Thymus (tissue), 11 donors: Measurements from ENCODE around the gene AQP6. TPM values are rescaled to one million over a fixed set of nuclear protein-coding genes. Genes with fewer than 3 reads are reported as not detected.
"Not testable (repeated sequence)": the region's sequence is repeated elsewhere in the genome, so short reads cannot be mapped to it uniquely, and the experiment has no call there.

Experiments
- DNase-seq, 9 donors: peaks; one replicate each; pipeline ENCODE4 v3.0.0-alpha.2; 2013; ENCODE audit warnings: low spot score in 9 of 9, low read depth in 6 of 9, missing footprints in 1 of 9
- H3K27ac ChIP-seq, 2 donors: one replicate each; pipeline ENCODE4 v1.5.1; 2013; ENCODE audit warnings: control low read depth in 1 of 2, low read depth in 1 of 2, low read length in 1 of 2, mild to moderate bottlenecking in 1 of 2, moderate library complexity in 1 of 2
- H3K27me3 ChIP-seq, 2 donors: one replicate each; pipeline ENCODE4 v1.5.1; 2013; ENCODE audit warnings: low read length in 1 of 2; ENCODE audit not compliant: control insufficient read depth in 2 of 2, insufficient read depth in 1 of 2
- H3K36me3 ChIP-seq, 2 donors: one replicate each; pipeline ENCODE4 v1.5.1; 2013; ENCODE audit warnings: low read length in 1 of 2, mild to moderate bottlenecking in 1 of 2, moderate library complexity in 1 of 2; ENCODE audit not compliant: control insufficient read depth in 2 of 2, insufficient read depth in 2 of 2
- H3K4me1 ChIP-seq, 2 donors: one replicate each; pipeline ENCODE4 v1.5.1; 2013; ENCODE audit warnings: low read length in 2 of 2; ENCODE audit not compliant: control insufficient read depth in 2 of 2, insufficient read depth in 2 of 2
- H3K4me3 ChIP-seq, 2 donors: one replicate each; pipeline ENCODE4 v1.5.1; 2013; ENCODE audit warnings: low read length in 2 of 2, control low read depth in 1 of 2, mild to moderate bottlenecking in 1 of 2
- H3K9me3 ChIP-seq, 2 donors: one replicate each; pipeline ENCODE4 v1.5.1; 2013; ENCODE audit warnings: low read length in 1 of 2, mild to moderate bottlenecking in 1 of 2; ENCODE audit not compliant: control insufficient read depth in 2 of 2, insufficient read depth in 1 of 2
- WGBS: extraction: QIAGEN DNeasy Blood & Tissue Kit; methylation state at CpG from one replicate; pipeline ENCODE4 v1.1.7; 2013; 5-methylcytosine and 5-hydroxymethylcytosine counted together
- polyA plus RNA-seq: library from polyadenylated mRNA; stranded (reverse); fragments of 200-250 nt; gene quantifications from one replicate; pipeline ENCODE4 v1.2.3, GENCODE V29; 2013
- total RNA-seq: library from RNA; stranded (reverse); fragments of 120-200 nt; gene quantifications from one replicate; pipeline ENCODE4 v1.2.4, GENCODE V29; 2013
- donor health status: healthy.

AQP6 gene
- total and polyA plus RNA-seq, 2 donors = under 0.01 TPM; not detected in 1

DNA sequence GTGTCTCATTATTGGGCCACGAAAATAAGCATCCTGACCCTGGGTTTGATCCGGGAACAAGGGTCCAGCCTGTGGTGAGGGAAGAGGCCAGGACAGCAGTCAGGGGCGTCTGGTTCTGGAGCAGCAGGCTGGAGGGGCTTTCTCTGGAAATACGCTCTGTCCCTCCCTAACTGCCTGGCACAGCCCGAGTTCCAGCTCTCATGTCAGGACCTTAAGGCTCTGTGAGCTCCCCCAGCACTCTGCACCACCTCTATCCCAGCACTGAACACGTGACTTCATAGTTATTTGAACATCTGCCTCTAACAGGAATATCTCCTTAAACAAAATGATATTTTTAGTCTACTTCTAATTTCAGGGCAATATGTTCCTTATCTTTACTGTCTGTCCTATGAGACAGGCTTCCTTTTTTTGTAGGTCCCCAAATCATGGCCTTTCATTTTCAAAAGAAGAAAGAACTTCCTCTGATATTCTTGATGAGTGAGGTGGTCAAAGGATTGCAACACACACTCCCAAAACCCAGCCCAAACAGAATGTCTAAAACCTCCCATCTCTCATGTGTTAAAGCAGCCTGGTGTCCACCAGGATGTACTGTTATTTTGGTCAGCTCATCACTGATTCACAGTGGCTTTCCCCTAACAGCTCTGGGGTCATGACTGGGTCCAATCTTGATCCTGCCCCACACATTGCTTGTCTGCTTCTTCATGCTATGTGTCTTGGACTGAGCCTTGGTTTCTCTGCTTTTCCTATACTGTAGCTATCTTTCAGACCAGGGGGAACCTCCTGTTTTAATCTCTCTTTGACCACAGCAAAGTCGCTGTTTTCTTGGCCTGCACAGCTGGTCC is 9.7 kb downstream of the AQP6 start:
- Histone ChIP-seq H3K36me3 (peaks cover 14 to 23% of the 10 kb centered on the region in 2 donors), H3K27me3 (no peaks in the 10 kb centered on the region), H3K9me3 (no peaks in the 10 kb centered on the region), H3K27ac (no peak overlapping the region), H3K4me3 (no peak overlapping the region), H3K4me1 (no peaks in the 10 kb centered on the region)
- WGBS = 91% methylated on average over 7 of the region's 7 CpGs
- no peak for DNase-seq

DNA sequence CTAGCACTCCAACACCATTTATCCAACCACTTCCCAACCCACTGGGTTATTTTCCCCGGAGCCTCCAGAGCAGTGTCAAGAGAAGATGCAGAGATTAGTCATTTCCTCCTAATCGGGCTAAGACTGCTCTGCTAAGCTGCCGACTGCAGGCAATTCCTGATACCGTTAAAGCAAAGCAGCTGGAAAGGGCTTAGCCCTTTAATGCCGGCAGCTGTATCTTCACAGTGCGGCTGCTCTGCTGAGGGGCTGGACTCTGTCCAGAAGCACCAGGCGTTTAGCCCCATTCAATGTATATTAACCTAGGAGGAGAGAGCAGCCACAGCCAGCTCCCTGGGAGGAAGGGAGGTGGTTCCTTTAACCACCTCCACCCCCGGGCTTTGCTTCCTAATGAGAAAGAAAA is 11.1 kb downstream of the AQP6 start:
- H3K27ac ChIP-seq = no peak overlapping the region
- no peaks in the 10 kb centered on the region for H3K27me3 ChIP-seq
- no peaks in the 10 kb centered on the region for H3K9me3 ChIP-seq
- H3K36me3 ChIP-seq = peaks cover 27 to 37% of the 10 kb centered on the region in 2 donors
- no peak overlapping the region for H3K4me3 ChIP-seq
- DNase-seq = no peak
- H3K4me1 ChIP-seq = no peaks in the 10 kb centered on the region
- 41% methylated on average over 8 of the region's 8 CpGs for WGBS

DNA sequence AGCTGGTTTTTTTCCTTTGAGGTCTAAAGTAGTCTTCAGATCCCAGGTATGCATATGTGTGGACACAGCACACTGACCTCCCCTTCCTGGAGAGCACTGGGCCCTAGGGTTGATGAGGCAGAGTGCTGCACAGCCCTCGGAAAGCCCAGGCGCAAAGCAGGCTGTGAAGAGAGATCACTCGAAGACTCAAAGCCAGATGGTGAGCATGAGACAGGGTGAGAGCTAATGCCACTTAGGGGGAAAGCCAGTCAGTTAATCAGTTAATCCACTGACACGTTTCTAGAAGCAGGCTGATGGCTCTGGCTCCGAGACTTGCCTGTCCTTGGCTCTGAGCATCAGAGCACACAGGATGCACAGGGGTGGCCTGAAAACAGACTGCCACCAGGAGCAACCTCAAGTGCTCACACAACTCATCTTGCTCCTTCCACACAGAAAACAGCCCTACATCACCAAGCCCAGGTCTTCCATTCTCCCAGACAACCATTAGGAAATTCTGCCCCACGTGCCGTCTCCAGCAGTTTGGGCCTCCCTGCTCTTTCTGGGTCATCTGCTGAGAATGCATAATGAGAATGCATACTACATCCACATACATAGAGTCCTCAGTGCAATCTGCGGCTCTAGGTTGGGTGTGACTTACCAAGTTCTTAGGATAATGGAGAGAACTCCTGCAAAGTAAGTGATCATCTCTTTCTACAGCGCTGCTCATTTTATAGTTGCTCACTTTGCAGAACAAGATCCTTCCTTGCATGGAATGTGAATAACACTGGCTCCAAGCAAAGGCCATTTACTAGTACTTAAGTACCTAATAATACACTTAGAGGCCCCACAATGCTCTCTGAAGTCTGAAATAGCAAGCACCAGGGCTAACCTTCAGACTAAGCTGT is 12.0 kb downstream of the AQP6 start:
- Histone ChIP-seq H3K27me3 (no peaks in the 10 kb centered on the region), H3K4me1 (no peaks in the 10 kb centered on the region), H3K27ac (no peak overlapping the region), H3K9me3 (no peaks in the 10 kb centered on the region), H3K36me3 (peaks cover 32 to 45% of the 10 kb centered on the region in 2 donors), H3K4me3 (no peak overlapping the region)
- DNase-seq = no peak
- WGBS = 96% methylated on average over 9 of the region's 9 CpGs

DNA sequence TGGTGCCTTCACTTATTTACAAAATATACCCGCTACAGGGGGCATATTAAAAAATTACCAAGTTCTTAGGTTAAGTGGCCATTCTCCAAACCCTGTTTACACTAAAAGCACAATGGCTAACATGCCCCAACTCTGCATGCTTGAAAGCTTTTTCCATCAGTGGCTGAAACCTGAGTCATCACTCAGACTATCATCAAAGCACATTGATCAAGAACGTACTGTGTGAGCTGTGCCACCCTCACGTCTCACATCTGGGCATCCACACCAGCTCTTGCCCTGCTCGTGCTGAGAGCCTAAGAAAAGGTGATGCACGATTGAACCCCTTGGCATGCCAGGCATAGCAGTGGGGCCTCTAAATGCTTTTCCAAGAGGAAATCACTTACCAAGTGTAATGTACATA is 13.2 kb downstream of the AQP6 start:
- Histone ChIP-seq H3K9me3 (no peaks in the 10 kb centered on the region), H3K36me3 (peaks cover 32 to 58% of the 10 kb centered on the region in 2 donors), H3K4me3 (no peak overlapping the region), H3K4me1 (no peaks in the 10 kb centered on the region), H3K27me3 (no peaks in the 10 kb centered on the region), H3K27ac (no peak overlapping the region)
- no peak for DNase-seq
- 97% methylated on average over 5 of the region's 5 CpGs for WGBS

DNA sequence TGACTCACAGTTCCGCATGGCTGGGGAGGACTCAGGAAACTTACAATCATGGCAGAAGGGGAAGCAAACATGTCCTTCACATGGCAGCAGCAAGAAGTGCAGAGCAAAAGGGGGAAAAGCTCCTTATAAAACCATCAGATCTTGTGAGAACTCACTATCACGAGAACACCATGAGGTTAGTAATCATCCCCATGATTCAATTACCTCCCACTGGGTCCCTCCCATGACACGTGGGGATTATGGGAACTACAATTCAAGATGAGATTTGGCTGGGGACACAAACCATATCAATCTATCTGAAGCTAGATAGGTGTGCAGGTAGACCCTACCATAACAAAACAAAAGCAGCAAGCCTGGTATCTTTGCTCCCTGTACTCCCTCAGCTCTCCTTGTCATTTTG is 13.7 kb downstream of the AQP6 start:
- not testable (repeated sequence) for H3K9me3 ChIP-seq, DNase-seq, H3K4me1 ChIP-seq, H3K4me3 ChIP-seq, H3K27me3 ChIP-seq, H3K27ac ChIP-seq
- 98% methylated on average over 3 of the region's 3 CpGs for WGBS
- H3K36me3 ChIP-seq = peaks cover 34 to 60% of the 10 kb centered on the region in 2 donors

DNA sequence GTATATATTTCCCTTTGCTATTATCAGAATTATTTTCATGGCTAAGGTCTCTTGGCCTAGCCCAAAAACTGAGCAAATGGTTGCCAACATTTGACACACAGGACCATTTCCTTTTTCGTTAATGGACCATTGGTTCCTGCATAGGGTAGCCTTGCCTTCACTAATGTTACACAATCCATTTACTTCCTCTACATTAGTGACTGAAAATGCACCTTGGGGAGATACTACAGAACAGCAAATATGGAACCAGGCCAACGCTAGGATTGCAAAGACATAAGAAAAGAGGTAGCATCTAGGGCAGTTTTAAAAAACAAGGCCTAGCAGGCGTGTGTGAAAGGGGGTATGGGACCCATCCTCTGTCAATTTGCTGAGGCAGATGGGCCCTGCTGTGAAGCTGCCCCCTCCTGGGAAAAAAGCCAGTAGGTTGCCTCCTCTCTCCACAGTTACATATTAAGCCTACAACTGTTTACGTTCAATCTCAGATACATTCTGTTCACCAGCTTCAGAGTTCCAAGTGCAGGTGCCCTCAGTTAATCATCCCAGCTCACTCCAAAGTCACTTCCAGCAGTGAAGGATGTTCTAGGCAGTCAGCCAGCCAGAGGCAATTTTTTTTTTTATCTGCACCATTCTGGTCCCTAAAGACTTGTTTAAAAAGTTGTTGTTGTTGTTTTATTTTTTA is 15.0 kb downstream of the AQP6 start:
- no peaks in the 10 kb centered on the region for H3K27me3 ChIP-seq
- no peaks in the 10 kb centered on the region for H3K4me1 ChIP-seq
- peaks cover 47 to 73% of the 10 kb centered on the region in 2 donors for H3K36me3 ChIP-seq
- no peaks in the 10 kb centered on the region for H3K9me3 ChIP-seq
- whole genome bisulfite sequencing = 97% methylated on average over 4 of the region's 4 CpGs
- no peak for DNase-seq
- no peak overlapping the region for H3K4me3 ChIP-seq
- H3K27ac ChIP-seq = no peak overlapping the region

DNA sequence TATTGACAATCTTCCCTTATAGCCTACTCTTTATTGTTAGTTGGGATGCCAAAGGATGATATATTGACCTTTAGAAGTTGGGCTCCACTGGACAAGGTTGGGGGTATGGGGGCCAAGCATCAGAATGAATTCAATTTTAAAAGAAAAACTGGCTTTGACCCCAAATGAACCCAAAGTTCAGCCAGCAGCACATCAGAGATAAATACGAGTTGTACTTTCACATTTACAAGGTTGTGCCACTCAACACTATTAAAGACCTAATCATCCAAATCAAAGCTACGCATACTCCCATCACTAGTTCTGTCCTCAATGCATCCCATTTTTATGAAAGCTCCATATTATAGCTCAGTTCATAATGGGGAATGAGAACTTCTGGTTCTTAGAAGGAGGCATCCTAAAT is 16.7 kb downstream of the AQP6 start:
- 98% methylated on average over 2 of the region's 2 CpGs for WGBS
- H3K36me3 ChIP-seq = peaks cover 58 to 83% of the 10 kb centered on the region in 2 donors
- H3K27me3 ChIP-seq, H3K4me1 ChIP-seq, DNase-seq, H3K9me3 ChIP-seq, H3K4me3 ChIP-seq, H3K27ac ChIP-seq: not testable (repeated sequence)

DNA sequence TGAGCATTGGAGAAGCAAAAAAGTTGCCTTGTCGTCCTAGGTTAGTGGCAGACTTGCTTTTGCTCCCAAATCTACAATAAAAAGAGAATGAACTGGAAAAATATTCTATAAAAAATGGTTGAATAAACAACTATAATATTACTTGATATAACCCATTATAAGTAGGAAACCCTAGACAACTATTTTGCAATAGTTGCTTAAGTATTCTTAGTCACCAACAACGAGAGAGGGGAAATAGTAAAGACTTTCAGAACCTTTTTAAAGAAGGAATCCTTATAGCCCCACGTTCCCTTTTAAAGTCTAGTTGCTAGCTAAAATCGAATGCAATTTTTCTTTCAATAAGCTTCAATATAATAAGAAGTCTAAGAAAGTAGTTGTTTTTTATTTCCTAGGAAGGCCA is 17.5 kb downstream of the AQP6 start:
- Histone ChIP-seq H3K27me3 (no peaks in the 10 kb centered on the region), H3K9me3 (no peaks in the 10 kb centered on the region), H3K4me1 (no peaks in the 10 kb centered on the region), H3K36me3 (peaks cover 51 to 86% of the 10 kb centered on the region in 2 donors), H3K4me3 (no peak overlapping the region), H3K27ac (no peak overlapping the region)
- 95% methylated on average over 4 of the region's 4 CpGs for WGBS
- DNase-seq = no peak

DNA sequence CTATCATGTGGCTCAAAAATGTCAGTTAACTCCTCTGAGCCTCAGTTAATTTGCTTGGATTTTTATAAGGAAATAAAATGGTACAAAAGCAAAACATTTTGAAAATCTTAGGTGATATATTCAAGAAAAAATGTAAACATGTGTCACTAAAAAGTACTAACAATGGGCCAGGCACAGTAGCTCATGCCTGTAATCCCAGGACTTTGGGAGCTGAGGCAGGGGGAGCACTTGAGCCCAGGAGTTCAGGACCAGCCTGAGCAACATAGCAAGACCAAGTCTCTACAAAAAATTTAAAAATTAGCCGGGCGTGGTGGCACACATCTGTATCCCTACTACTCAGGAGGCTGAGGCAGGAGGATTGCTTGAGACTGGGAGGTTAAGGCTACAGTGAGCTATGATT is 25.7 kb downstream of the AQP6 start:
- H3K36me3 ChIP-seq = peaks cover 55 to 86% of the 10 kb centered on the region in 2 donors
- no peak overlapping the region for H3K4me3 ChIP-seq
- no peaks in the 10 kb centered on the region for H3K9me3 ChIP-seq
- no peaks in the 10 kb centered on the region for H3K4me1 ChIP-seq
- WGBS = 96% methylated on average over 2 of the region's 2 CpGs
- H3K27me3 ChIP-seq = no peaks in the 10 kb centered on the region
- no peak overlapping the region for H3K27ac ChIP-seq
- DNase-seq = no peak
